Loucy (cell line): ENCODE results near the gene CDC37L1.

Experiments used
- H2AFZ ChIP-seq: fragments of 200-600 bp; sonication (generic); 2 replicates; pipeline ENCODE4 v1.6.0; 2016; ENCODE audit warnings: antibody characterized with exemption, mild to moderate bottlenecking, low read length, moderate library complexity
- H3F3A ChIP-seq: fragments of 200-600 bp; 2 replicates; pipeline ENCODE4 v1.6.0; 2016; ENCODE audit warnings: antibody characterized with exemption, low read depth, mild to moderate bottlenecking
- H3K27me3 ChIP-seq: fragments of 200-600 bp; sonication (generic); 2 replicates; pipeline ENCODE4 v1.6.1; 2014; ENCODE audit warnings: low read length, mild to moderate bottlenecking; ENCODE audit not compliant: insufficient read depth, poor library complexity, severe bottlenecking
- H3K36me3 ChIP-seq: fragments of 200-600 bp; sonication (generic); 2 replicates; pipeline ENCODE4 v1.6.1; 2016; ENCODE audit warnings: low read length; ENCODE audit not compliant: insufficient read depth
- H3K4me1 ChIP-seq: fragments of 200-600 bp; sonication (generic); 2 replicates; pipeline ENCODE4 v1.5.1; 2014; ENCODE audit warnings: low read length, mild to moderate bottlenecking; ENCODE audit not compliant: insufficient read depth, poor library complexity, severe bottlenecking
- H3K4me2 ChIP-seq: fragments of 200-600 bp; sonication (generic); 2 replicates; pipeline ENCODE4 v1.6.0; 2014; ENCODE audit warnings: antibody characterized with exemption, low read length, low read depth, mild to moderate bottlenecking; ENCODE audit not compliant: poor library complexity, severe bottlenecking
- H3K4me3 ChIP-seq: fragments of 200-600 bp; sonication (generic); 2 replicates; pipeline ENCODE4 v1.5.1; 2014; ENCODE audit warnings: low read length, mild to moderate bottlenecking, mixed read lengths; ENCODE audit not compliant: poor library complexity, severe bottlenecking
- H3K79me2 ChIP-seq: fragments of 200-600 bp; sonication (generic); 2 replicates; pipeline ENCODE4 v1.6.1; 2014; ENCODE audit warnings: low read length; ENCODE audit not compliant: insufficient read depth
- H3K9ac ChIP-seq: fragments of 200-600 bp; sonication (generic); 2 replicates; pipeline ENCODE4 v1.6.0; 2014; ENCODE audit warnings: mild to moderate bottlenecking, low read depth, low read length, moderate library complexity; ENCODE audit not compliant: poor library complexity, severe bottlenecking
- H3K9me2 ChIP-seq: fragments of 200-600 bp; sonication (generic); replicated peaks from 2 replicates; pipeline ENCODE4 v1.6.1; 2016; ENCODE audit warnings: low read depth, low read length, mixed read lengths
- H3K9me3 ChIP-seq: fragments of 200-600 bp; sonication (generic); 2 replicates; pipeline ENCODE4 v1.6.1; 2014; ENCODE audit warnings: mild to moderate bottlenecking, antibody characterized with exemption, low read length, low read depth; ENCODE audit not compliant: insufficient read depth
- H4K20me1 ChIP-seq: fragments of 200-600 bp; sonication (generic); 2 replicates; pipeline ENCODE4 v1.6.0; 2014; ENCODE audit warnings: antibody characterized with exemption, low read length, mild to moderate bottlenecking; ENCODE audit not compliant: insufficient read depth, poor library complexity, severe bottlenecking
- CTCF ChIP-seq: fragments of 200-600 bp; sonication (generic); conservative IDR thresholded peaks from 2 replicates; pipeline ENCODE4 v1.5.1; 2014; ENCODE audit warnings: mild to moderate bottlenecking, antibody characterized with exemption, low read length
- EZH2phosphoT487 ChIP-seq: fragments of 200-600 bp; IDR thresholded peaks from 2 replicates; pipeline ENCODE4 v1.6.1; 2018; ENCODE audit warnings: antibody characterized with exemption, mild to moderate bottlenecking, moderate library complexity, borderline replicate concordance

The CDC37L1 gene

GRCh38 chr9:4678679-4679267, 596 bp upstream of the CDC37L1 start:
- Histone ChIP-seq H3K4me2 (peak overlapping the region; percentile 74), H3K27me3 (no peaks in the 10 kb centered on the region), H3K9ac (peak overlapping the region; percentile 95), H3K9me2 (no peaks in the 10 kb centered on the region), H3K36me3 (no peaks in the 10 kb centered on the region), H3K79me2 (peaks cover 35% of the 10 kb centered on the region), H3K4me1 (peaks cover 27% of the 10 kb centered on the region), H2AFZ (peak overlapping the region; percentile 97), H4K20me1 (peaks cover 9% of the 10 kb centered on the region), H3K4me3 (peak overlapping the region; percentile 91), H3F3A (0 out of 2 replicates have a peak, but pooled peaks cover 3% of the 10 kb centered on the region), H3K9me3 (no peaks in the 10 kb centered on the region)
- TF ChIP-seq EZH2phosphoT487 (no peak), CTCF (no peak)

GRCh38 chr9:4680173-4680525, 780 bp downstream of the CDC37L1 start:
- Histone ChIP-seq H3K9me3 (no peaks in the 10 kb centered on the region), H3K36me3 (no peaks in the 10 kb centered on the region), H3K4me2 (peak overlapping the region; percentile 94), H3F3A (0 out of 2 replicates have a peak, but pooled peaks cover 3% of the 10 kb centered on the region), H3K9me2 (no peaks in the 10 kb centered on the region), H4K20me1 (peaks cover 15% of the 10 kb centered on the region), H3K4me3 (peak overlapping the region; percentile 91), H3K27me3 (no peaks in the 10 kb centered on the region), H3K9ac (peak overlapping the region; percentile 95), H2AFZ (peak overlapping the region; percentile 90; the same call in 1 of the 2 replicates), H3K4me1 (peaks cover 34% of the 10 kb centered on the region), H3K79me2 (peaks cover 43% of the 10 kb centered on the region)
- no peak for TF ChIP-seq CTCF
- no peak for TF ChIP-seq EZH2phosphoT487

- H3K4me3 ChIP-seq, result peak overlapping the region; percentile 91
- H2AFZ ChIP-seq, result no peak overlapping the region
- peaks cover 15% of the 10 kb centered on the region for H4K20me1 ChIP-seq
- peaks cover 43% of the 10 kb centered on the region for H3K79me2 ChIP-seq
- no peaks in the 10 kb centered on the region for H3K9me2 ChIP-seq
- H3K9me3 ChIP-seq, result no peaks in the 10 kb centered on the region
- H3K9ac ChIP-seq, result peak overlapping the region; percentile 95
- H3K4me2 ChIP-seq, result peak overlapping the region; percentile 94
- H3K27me3 ChIP-seq, result no peaks in the 10 kb centered on the region
- H3F3A ChIP-seq, result 0 out of 2 replicates have a peak, but pooled peaks cover 3% of the 10 kb centered on the region
- peaks cover 37% of the 10 kb centered on the region for H3K4me1 ChIP-seq
- no peaks in the 10 kb centered on the region for H3K36me3 ChIP-seq
- TF ChIP-seq CTCF (no peak), EZH2phosphoT487 (no peak)
Measured at GRCh38 chr9:4680750-4681149, 1.4 kb downstream of the CDC37L1 start.
